NCI-H69 (cell line): Measurements from ENCODE around the gene GALNT2.

Source experiments
- DNase-seq: peaks from one replicate; lab custom pipeline; 2025; lab: John Stamatoyannopoulos, UW

GALNT2 gene

DNA sequence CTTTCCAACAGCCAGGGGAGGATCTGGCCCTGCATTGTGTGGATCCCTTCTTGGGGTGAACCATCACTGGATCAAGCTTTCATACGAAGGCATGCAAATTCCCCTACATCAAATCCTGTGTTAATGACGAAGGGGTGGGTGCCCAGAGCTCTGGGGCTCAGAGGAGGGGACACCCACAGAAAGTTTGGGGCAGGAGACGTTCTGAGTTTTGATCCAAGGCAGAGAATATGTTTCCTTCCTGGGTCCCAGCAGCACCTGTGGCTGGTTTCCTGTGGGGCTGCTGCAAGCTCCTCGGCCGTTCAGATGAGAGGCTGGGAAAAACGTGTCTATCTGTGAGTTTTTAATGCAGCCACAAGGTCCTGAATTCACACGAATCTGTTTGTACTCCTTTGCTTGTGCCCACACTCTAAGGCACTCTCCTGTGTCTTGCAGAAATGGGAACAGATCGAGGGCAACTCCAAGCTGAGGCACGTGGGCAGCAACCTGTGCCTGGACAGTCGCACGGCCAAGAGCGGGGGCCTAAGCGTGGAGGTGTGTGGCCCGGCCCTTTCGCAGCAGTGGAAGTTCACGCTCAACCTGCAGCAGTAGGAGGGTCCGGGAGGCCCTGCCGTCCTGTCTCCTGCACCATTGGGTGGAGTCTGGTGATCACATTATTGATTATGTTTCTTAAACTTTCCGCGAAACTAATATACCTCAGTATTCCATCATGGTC, 212.0 kb downstream of the GALNT2 start:
- no peak for DNase-seq

DNA sequence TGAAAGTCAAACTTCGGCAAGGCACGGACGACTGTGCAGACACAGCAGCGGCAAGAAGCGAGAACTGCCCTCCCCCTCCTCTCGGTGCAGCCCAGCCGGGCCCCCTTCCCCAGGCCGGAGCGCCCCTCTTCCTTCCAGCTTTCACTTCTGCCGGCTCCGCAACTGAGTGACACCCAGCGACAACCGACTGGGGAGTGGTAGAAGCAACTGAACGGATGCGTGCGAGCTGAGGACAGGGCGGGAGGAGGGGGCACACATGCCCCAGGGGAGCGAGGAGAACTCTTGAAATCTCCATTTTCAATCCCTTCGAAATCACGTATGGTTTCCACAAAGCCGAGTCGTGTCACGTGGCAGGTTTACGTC, 212.5 kb downstream of the GALNT2 start:
- DNase-seq = no peak

DNA sequence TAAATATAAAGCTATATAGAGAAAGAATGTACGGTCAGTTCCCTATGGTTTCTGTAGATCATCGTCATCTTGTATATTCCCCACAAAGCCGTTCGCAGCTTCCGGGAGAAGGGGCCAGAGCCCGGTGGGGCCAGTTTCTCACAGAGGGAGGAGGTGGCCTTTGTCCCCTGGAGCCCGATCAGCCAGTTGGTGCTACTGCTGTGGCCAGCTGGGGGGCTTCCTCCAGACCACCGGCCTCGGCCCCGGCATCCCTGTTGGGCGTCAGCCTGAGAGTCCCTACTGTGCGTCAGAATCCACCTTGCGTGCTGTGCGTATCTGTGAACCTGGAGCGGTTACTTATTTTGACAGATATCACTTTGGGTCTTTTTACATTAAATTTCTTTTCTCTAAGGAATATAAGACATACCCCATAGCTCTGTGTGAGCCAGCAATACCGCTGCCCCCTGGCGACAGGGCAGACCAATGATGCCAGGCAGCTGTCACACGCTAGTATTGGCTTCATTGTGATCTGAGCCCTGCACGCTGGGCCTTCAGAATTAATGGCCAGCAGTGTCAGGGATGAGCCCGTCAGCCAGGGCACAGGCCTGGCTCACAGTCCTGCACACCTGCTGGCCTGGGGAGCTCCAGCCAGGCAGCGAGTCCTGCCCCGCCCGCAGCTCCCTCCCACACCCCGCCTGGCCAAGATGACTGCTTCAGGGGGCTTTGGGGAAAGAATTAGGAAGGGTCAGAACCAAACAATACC, 213.2 kb downstream of the GALNT2 start:
- peak; percentile 34 for DNase-seq

DNA sequence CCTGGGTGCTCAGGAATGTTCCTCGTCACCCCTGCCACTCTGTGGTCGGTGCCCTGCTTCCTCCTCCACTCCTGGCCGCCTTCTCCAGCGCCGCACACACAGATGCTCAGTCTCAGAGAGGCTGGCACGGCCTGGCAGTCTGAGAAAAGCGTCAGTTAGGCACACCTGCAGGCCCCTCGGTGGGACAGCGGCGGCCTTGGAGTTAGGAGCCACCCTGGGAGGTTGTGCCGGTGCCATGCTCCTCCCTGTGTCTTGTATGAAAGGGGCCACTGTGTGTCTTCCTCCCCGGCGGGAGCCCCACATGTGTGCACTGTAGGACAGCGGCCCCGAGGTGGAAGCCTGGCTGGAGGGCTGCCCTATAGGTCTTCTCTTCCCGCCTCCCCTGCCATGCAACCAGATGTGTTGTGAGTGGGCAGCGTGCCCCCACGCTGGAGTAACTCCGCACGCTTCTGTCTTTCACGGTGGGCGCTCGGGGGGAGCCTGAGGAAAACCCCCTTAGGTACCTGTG, 213.9 kb downstream of the GALNT2 start:
- peak; percentile 15 for DNase-seq

DNA sequence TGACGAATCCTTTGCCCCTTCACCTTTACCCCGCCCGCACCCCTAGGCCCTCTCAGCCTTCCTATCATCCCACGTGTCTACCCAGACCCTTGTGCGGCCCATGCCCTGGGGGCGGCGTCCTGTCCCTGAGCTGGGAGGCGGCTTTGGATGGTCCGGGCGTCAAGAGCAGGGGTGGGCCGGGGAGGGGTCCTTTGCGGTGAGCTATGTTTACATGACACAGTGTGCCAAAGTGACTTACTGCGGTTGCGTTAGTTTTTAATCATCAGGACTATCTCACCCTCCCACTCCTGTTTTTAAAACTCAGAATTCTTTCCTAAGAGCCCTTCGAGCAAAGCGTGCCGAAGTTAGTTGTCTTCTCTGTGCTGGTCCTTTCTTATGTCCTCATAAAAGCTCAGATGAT, 214.5 kb downstream of the GALNT2 start:
- DNase-seq = no peak

DNA sequence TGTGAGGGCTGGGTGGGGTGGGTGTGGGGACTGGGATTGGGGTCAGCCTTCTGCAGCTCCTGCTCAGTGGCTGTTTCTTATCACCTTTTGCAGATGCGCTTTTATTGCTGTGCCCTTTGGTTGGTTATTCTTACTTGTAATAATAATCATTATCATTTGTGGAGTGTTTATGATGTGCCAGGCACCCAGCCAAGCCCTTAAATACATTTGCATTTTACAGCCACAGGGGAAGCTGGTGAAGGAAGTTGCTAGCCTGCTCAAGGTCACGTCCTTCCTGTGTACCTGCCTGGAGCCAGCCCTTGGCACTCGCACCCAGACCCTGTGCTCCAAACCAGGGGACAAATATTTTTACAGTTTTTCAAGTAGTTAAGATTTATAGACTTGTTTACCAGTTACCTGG, 215.1 kb downstream of the GALNT2 start:
- DNase-seq = peak; percentile 81

DNA sequence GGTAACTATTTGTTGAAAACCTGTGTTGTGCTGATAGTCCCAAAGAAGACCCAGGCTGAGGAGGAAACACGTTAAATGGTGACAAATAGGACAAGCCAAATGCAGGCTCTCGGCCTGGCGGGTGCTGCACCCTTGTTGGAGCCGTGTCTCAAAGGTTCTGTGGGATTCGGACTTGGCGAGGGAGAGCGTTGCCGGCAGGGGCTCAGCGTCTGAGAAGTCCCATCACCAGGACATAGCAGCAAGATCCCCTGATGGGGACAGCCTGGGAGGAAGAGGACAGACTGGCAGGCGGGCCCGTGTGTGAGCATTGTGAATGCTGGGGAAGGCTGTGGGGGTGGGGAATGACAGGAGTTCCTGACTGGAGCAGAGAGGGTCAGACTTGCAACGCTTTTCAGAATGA, 216.6 kb downstream of the GALNT2 start:
- DNase-seq = no peak

DNA sequence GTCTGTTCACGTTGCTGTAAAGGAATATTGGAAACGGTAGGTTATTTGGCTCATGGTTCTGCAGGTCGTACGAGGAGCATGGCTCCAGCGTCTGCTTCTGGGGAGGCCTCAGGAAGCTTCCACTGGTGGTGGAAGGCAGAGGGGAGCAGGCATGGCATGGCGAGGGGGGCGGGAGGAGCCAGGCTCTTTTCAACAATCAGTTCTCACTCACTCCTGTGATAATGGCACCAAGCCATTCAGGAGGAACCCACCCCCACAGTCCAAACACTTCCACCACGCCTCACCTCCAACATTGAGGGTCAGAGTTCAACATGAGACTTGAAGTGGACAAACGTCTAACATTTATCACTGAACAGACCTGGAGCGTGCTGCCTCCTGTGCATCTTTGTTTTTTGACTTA, 217.9 kb downstream of the GALNT2 start:
- no peak for DNase-seq

DNA sequence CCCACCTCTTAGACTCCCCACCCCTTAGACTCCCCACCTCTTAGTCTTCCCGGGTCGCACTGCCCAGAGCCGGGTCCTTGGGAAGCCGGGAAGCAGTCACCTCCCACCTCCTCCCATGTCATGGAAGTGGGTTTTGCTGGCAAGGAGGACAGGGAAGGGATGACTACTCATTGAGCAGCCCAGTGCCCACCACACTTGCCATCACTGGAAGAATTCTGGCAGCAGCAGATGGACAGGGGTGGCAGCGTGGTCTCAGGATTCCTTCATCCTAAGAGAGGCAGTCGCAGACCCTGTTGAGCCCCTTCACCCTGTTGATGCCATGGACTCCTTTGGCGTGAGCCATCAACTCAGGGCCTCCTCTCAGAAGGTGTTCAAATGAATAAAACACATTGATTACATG, 218.3 kb downstream of the GALNT2 start:
- DNase-seq = no peak

DNA sequence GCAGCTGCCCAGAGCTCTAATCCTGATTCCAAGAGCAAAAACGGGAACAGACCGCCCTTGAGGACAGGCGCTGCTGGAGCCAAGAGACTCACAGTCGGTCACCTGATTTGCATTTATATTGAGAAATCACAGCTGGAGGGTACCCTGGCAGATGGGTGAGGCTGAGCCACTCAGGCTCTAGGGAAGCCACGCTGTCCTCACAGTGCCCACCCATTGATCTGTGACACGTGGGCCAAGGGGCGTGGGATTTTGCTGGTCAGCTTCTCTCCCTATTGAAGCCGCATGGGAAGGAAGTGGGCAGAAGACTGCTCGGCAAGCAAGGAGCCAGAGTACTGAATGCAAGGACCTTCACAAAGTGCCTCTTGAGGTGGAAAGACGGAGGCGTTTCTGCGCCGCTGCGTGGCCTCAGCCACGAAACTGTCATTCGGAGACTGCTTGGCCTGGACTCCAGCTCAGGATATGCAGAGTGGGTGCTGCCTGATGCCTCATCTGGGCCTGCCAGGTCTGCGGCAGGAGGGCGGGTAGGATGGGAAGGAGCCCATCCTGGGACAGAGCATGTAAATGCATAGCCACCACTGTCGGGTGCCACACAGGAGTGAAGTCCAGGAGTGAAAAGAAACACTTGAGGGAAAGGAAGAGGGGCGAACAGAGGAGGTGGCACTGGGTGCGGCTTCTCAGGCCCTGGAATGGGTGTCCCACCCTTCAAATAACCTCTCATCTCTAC, 219.3 kb downstream of the GALNT2 start:
- DNase-seq = peak; percentile 19

DNA sequence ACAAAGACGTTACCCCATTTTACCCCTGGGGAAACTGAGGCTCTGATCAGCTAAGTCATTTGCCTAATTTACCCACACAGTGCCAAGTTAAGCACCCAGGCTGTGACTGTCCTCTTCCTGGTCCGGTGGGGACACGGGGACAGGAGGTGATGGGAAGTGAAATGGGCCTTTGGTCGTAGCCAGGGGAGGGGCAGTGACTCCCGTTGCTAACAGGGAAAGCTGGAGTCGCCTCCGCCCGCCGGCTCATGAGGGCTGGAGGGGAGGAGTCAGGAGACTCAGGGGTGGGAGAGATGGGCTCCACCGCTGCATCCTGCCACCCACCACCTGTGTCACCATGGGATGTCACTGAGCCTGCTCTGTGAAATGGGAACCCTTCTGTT, 219.8 kb downstream of the GALNT2 start:
- no peak for DNase-seq

DNA sequence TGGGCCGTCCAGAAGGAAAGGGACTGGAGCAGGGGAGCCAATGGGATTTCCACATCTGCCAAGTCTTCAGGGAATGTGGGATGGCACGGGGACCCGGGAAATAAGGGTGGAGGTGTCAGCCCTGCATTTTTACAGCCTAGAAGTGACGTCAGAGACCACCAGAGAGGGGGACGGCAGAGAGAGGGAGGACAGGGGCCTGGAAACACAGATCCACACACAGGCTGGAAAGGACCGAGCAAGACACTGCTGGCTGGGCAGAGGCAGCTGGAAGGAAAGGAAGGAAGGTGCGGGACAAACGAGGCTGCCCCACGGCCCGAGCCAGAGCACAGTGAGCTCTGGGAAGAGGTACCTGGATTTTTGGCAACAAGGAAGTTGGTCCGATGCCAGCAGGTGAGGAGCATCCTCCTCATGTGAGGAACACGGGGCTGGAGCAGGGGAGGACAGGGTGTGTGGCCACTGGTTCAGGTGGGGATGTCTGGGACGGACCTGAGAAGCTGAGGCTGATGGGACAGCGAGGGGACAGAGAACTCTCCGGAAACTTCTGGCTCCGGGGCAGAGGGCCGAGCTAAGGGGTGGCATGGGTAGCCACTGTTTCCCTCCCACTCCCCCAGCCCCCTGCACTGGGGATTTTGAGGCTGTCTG, 220.8 kb downstream of the GALNT2 start:
- no peak for DNase-seq

DNA sequence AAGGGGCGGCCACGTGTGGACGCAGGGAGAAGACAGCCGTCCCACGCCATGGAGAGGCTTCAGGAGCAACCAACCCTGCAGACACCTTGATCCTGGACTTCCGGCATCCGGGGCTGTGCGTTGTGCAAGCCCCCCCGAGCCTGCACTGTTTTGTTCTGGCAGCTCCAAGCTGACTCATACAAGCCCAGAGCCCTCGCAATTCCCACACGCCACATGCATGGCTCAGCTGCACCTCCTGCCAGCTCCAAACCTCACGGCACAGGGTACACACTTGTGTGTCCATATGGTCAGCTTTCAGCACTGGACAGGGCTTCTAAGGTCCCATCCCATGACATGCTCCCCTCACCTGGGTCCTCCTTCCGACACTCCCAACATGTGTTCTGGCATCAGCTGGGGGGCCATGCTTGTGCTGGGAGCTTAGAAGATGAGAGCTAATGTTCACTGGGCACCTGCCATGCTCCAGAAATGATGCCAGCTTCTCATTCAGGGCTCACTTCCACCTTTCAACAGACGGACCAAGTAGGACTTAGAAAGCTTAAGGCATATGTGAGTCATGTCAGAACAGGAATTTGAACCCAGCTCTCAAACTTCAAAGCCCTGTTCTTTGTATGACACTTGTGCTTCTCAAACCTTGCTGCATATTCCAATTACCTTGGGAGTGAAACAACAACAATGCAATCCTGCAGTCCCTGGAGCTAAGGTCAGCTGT, 221.8 kb downstream of the GALNT2 start:
- peak; percentile 28 for DNase-seq

DNA sequence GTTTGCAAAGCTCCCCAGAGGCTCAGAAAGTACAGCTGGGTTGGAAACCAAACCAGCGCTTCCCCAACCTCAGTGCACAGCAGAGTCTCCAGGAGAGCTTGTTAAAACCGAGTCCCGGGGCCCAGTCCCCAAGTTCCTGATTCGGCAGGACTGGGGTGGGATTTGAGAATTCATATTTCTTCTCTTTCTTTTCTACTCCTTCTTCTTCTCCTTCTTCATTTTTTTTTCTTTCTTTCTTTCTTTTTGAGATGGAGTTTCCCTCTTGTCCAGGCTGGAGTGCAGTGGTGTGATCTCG, 222.3 kb downstream of the GALNT2 start:
- DNase-seq = no peak

DNA sequence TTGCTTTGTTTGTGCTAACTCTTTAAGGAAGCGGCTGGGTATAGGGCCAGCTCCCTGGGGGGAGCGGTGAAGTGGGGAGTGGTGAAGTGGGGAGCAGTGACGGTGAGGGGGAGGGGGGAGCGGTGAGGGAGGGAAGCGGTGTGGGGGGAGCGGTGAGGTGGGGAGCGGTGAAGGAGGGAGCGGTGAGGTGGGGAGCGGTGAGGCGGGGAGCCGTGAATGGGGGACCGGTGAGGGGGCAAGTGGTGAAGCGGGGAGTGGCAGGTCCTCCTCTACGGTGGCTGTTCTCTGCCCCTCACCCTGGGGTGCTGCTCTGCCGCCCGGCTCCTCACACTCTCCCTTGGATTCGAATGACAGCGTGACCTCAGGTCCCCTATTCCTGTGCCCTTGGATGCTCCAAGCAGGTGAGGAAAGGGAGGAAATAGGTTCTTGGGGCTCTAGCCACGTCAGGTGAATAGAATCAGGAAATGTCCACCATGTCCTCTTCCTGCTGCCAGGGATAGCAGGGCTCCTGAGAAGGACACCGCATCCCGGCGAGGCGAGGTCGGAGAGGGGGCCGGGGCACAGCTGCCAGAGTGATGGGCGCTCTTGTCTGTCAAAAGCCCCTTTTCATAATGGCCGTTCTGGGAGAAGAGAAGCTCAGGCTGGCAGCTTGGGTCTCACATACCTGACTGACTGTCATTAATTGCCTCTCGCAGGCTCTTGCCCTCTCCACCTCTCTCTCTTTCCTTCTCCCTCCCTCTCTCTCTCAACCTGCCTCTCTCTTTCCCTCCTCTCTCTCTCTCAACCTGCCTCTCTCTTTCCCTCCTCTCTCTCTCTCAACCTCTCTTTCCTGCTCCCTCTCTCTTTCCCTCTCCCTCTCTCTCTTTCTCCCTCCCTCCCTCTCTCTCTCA, 224.9 kb downstream of the GALNT2 start:
- peak; percentile 52 for DNase-seq

DNA sequence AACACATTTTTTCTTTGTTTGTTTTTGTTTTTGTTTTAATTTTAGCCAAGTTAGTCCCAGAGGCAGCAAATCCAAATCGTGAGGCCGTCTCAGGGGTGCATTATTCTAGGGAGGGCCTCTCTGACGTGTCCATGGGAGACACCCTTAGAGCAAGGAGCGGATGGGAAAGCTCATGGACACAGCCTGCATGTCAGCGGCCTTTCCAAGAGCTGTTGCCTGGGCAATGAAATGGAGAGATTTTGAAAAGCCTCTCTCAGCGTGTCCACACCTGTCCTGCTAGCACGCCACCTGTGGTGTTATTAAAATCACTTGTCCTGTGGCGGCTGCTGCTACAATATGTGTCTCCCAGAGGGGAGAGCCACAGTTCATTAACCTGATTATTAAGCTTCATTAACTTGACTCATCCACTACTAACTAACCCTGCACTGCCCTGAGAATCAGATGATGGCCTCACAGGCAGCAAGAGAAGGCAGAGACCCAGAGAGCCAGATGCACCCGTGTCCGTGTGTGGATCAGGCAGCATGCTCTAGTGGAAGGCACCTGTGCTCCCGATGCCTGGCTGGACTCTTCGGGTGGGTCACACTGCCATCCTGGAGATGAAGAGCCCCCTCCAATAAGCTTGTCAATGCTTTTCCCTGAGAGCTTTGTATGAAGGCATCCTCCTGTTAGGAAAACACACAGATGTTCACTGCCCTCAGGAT, 225.8 kb downstream of the GALNT2 start:
- DNase-seq = peak; percentile 97

DNA sequence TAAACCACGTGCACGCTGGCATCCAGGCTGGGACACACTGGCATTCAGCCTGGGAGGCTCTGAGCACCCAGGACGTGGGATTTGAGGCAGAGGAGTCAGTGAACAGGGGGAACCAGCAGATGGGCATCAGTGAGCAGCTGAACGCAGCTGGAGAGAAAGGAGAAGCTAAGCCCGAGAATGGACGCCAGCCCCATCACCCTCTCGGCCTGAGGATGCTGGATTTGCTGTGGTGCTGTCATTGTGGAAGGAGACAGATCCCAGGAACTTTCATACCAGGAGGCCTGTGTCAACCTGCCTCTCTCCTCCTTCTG, 226.3 kb downstream of the GALNT2 start:
- DNase-seq = no peak

DNA sequence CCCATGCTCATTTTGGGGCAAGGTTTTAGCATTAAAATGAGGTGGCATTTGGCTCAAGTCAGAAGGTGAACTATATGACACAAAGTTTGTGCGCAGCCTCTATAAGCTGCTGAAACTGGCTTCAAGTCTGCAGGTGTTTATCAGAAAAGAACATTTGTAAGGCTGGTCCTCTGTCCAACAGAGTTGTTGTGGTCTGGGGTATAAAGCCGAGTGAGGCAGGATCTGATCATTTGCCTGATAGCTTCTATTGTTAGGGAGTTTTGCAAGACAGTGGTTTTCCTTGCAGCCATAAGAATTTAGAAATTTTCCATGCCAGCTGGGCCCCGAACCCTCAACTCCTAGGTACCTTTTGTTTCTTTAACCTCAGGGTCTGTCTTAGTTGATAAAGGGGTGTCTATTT, 228.3 kb downstream of the GALNT2 start:
- DNase-seq = no peak

DNA sequence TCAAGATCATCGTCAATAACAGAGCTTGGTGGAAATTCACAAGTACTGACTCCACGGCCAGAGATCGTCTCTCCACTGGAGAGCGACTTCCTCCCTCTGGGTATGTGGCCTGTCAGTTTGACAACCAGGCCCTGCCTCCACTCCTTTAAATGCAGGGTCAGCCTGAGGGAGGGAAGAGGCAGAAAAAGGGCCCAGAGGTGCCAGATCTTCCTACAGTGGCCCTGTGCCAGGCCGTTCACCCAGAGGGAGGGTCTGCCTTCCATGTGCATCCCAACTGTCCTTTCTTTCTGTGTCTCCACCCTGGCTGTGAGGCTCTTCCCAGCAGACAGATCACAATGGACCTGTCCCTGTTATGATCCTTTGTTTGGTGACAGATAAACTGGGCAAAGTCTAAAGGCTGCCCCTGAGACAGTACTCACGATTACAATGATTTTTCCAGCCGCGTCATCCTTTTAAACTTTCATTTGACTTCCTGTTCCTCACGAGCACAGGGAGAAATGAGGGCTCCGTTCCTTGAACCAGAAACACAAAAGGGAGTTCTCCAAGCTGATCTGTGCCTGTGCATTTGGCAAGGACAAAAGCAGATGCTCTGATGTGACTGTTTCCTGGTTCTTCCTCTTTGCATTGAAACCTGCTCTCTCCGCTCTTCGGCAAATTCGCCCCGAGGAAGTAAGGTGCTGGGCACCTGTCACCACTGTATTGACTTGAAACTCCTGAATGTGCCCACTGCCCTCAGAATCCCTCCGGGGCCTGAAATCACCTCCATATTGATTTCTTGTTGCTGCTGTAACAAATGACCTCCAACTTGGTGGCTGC, 232.4 kb downstream of the GALNT2 start:
- DNase-seq = peak; percentile 44
